ENCODE measurements around the gene TMEM212.
"Not testable (repeated sequence)": the region's sequence is repeated elsewhere in the genome, so short reads cannot be mapped to it uniquely, and the experiment has no call there.

The TMEM212 gene

DNA sequence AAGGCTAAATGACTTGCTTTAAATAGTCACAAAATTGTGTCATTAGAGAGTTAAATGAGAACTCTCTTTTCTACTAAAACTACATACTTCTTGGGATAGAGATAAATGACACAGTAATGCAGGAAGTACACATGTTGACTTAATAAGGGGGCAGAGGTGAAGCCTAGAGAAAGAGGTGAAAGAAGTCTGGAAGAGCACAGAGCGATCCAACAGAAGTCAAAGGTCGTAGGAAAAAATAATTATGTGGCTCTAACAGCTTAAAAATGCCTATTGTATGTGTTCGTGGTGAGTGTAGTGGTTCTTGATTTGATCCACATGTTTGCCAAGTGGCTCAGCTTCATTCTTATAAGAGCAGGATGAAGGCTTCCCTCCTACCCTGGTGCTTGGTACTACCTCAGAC, 61.7 kb downstream of the TMEM212 start:
- Mint-ChIP-seq H3K27me3 (peaks cover 2% of the 10 kb centered on the region), H3K4me1 (no peaks in the 10 kb centered on the region), H3K27ac (no peak overlapping the region), H3K36me3 (no peaks in the 10 kb centered on the region), H3K9me3 (no peaks in the 10 kb centered on the region), H3K4me3 (no peak overlapping the region)

DNA sequence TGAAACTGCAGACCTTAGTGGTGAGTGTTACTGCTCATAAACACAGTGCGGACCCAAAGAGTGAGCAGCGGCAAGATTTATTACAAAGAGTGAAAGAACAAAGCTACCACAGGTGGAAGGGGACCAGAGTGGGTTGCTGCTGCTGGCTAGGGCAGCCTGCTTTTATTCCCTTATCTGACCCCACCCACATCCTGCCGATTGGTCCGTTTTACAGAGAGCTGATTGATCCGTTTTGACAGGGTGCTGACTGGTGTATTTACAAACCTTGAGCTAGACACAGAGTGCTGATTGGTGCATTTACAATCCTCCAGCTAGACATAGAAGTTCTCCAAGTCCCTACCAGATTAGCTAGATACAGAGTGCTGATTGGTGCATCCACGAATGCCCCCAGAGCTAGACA, 63.4 kb downstream of the TMEM212 start:
- H3K9me3 Mint-ChIP-seq, H3K36me3 Mint-ChIP-seq, H3K4me3 Mint-ChIP-seq, H3K4me1 Mint-ChIP-seq, H3K27ac Mint-ChIP-seq, H3K27me3 Mint-ChIP-seq: not testable (repeated sequence)

DNA sequence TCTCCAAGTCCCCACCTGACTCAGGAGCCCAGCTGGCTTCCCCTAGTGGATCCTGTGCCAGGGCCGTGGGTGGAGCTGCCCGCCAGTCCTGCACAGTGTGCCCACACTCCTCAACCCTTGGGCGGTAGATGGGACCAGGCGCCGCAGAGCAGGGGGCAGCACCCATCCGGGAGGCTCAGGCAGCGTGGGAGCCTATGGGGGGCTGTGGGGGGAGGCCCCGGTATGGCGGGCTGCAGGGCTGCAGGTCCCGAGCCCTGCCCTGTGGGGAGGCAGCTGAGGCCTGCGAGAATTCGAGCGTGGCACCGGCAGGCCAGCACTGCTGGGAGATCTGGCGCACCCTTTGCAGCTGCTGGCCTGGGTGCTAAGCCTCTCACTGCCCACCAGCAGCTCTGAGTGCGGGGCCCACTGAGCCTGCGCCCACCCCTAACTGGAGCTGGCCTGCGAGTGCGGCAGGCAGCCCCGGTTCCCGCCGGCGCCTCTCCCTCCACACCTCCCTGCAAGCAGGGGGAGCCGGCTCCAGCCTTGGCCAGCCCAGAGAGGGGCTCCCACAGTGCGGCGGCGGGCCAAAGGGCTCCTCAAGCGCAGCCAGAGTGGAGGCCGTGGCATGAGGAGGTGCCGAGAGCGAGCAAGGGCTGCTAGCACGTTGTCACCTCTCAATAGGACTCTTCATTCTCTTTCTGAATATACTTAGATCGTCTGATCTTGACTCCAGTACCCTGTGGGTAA, 64.0 kb downstream of the TMEM212 start:
- H3K9me3 Mint-ChIP-seq: peaks cover 8% of the 10 kb centered on the region
- H3K36me3 Mint-ChIP-seq: no peaks in the 10 kb centered on the region
- no peak overlapping the region for H3K27ac Mint-ChIP-seq
- H3K4me3 Mint-ChIP-seq: no peak overlapping the region
- H3K27me3 Mint-ChIP-seq: no peaks in the 10 kb centered on the region
- H3K4me1 Mint-ChIP-seq: no peaks in the 10 kb centered on the region

DNA sequence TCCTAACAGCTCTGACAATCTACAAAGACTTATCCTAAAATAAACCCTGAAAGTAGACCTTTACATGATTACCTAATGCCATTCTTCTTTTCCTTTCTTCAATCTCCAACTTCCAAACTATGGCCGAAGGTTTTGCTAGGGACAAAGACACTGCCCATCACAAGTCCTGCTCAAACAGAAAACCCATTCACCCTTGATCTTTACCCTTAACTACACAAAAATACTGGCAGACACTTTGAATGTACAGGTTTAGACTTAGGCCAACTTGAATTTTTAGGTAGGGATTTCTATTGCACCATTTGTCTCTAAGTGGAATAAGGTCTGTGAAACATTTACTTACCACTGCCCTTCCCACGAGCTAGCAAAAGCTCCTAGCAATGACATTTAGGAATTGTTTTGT, 64.6 kb downstream of the TMEM212 start:
- Mint-ChIP-seq H3K4me1 (no peaks in the 10 kb centered on the region), H3K9me3 (peaks cover 8% of the 10 kb centered on the region), H3K27ac (no peak overlapping the region), H3K4me3 (no peak overlapping the region), H3K36me3 (no peaks in the 10 kb centered on the region), H3K27me3 (no peaks in the 10 kb centered on the region)

DNA sequence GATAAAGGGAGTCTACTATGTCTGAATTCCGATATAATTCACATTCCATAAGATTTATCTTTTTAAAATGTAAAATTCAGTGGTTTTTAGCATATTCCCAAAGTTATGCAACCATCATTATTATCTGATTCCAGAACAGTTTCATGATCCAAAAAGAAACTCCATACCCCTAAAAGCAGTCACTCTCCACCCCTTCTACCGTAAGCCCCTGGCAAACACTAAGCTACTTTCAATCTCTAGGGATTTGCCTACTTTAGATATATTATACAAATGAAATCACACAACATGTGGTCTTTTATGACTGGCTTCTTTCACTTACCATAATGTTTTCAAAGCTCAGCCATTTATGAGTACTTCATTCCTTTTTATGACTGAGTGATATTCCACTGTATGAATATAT, 65.6 kb downstream of the TMEM212 start:
- no peak overlapping the region for H3K27ac Mint-ChIP-seq
- peaks cover 8% of the 10 kb centered on the region for H3K9me3 Mint-ChIP-seq
- H3K4me3 Mint-ChIP-seq: no peak overlapping the region
- H3K4me1 Mint-ChIP-seq: no peaks in the 10 kb centered on the region
- H3K27me3 Mint-ChIP-seq: no peaks in the 10 kb centered on the region
- H3K36me3 Mint-ChIP-seq: no peaks in the 10 kb centered on the region
